HG03457 (cell line): ENCODE data around the gene ARPC2.

Experiments used
- ATAC-seq: cut with Tn5 transposase; IDR thresholded peaks from one replicate; pipeline ENCODE4 v1.9.1; 2021; ENCODE audit warnings: moderate number of reproducible peaks; ENCODE audit not compliant: unreplicated experiment

ARPC2 gene

GRCh38 chr2:218252509-218253231, 35.7 kb downstream of the ARPC2 start:
- no peak for ATAC-seq

- no peak for ATAC-seq
Measured at GRCh38 chr2:218253232-218253625, 36.2 kb downstream of the ARPC2 start.

- ATAC-seq = no peak
Measured at GRCh38 chr2:218255446-218255845, 38.5 kb downstream of the ARPC2 start.

- ATAC-seq = no peak
Measured at GRCh38 chr2:218256612-218257350, 39.8 kb downstream of the ARPC2 start.

GRCh38 chr2:218257390-218257981, 40.5 kb downstream of the ARPC2 start:
- peak; percentile 66 for ATAC-seq

- no peak for ATAC-seq
Measured at GRCh38 chr2:218259099-218259961, 42.3 kb downstream of the ARPC2 start.

GRCh38 chr2:218260166-218260565, 43.2 kb downstream of the ARPC2 start:
- no peak for ATAC-seq

GRCh38 chr2:218260742-218261422, 43.9 kb downstream of the ARPC2 start, which contains the start of gene GPBAR1:
TSS of gene GPBAR1 (plus strand) at chr2:218261015. CDS start at chr2:218262725, 1,710 bp downstream.
- ATAC-seq = no peak

GRCh38 chr2:218261423-218262236, 44.6 kb downstream of the ARPC2 start:
- ATAC-seq = no peak

GRCh38 chr2:218262237-218262600, 45.2 kb downstream of the ARPC2 start:
- no peak for ATAC-seq

- no peak for ATAC-seq
Measured at GRCh38 chr2:218262631-218263586, 45.9 kb downstream of the ARPC2 start.

GRCh38 chr2:218263817-218264641, 47.0 kb downstream of the ARPC2 start:
- ATAC-seq = no peak

- ATAC-seq = no peak
Measured at GRCh38 chr2:218264773-218265561, 48.0 kb downstream of the ARPC2 start.

GRCh38 chr2:218265626-218266025, 48.6 kb downstream of the ARPC2 start:
- ATAC-seq = no peak

- ATAC-seq = no peak
Measured at GRCh38 chr2:218266316-218266979, 49.5 kb downstream of the ARPC2 start.

GRCh38 chr2:218267259-218267658, 50.3 kb downstream of the ARPC2 start:
- ATAC-seq = no peak
